Transverse colon (tissue), 4 donors: ENCODE results near the gene SDCCAG8. TPM values are rescaled to one million over a fixed set of nuclear protein-coding genes. Genes with fewer than 3 reads are reported as not detected.

ENCODE experiments used
- DNase-seq: peaks from one replicate; pipeline ENCODE4 v3.0.0-alpha.2; 2019
- H3K27ac ChIP-seq, 4 donors: fragments of 200-600 bp; sonication (generic); 2 replicates each; pipeline ENCODE4 v1.5.1; 2016 to 2018; ENCODE audit warnings: inconsistent platforms in 4 of 4
- H3K27me3 ChIP-seq: fragments of 200-600 bp; sonication (generic); 2 replicates; pipeline ENCODE4 v1.5.1; 2017; ENCODE audit warnings: inconsistent platforms
- H3K36me3 ChIP-seq, 4 donors: fragments of 200-600 bp; sonication (generic); 2 replicates each; pipeline ENCODE4 v1.5.1; 2017 to 2019; ENCODE audit warnings: inconsistent platforms in 4 of 4
- H3K4me1 ChIP-seq, 4 donors: fragments of 200-600 bp; sonication (generic); 2 replicates each; pipeline ENCODE4 v1.5.1; 2017 to 2020; ENCODE audit warnings: inconsistent platforms in 4 of 4
- H3K4me3 ChIP-seq, 4 donors: fragments of 200-600 bp; sonication (generic); 1 replicate in 1 of 4; 2 replicates in 3 of 4; pipeline versions ENCODE4 v1.5.1 to v1.6.1; 2017 to 2019; ENCODE audit warnings: inconsistent platforms in 4 of 4
- H3K9me3 ChIP-seq, 2 donors: fragments of 200-600 bp; sonication (generic); 2 replicates each; pipeline ENCODE4 v1.5.1; 2017 to 2019; ENCODE audit warnings: inconsistent platforms in 2 of 2
- CTCF ChIP-seq, 5 experiments: fragments of 200-600 bp in 3 of 5; fragments of 450-650 bp in 2 of 5; sonication (generic) in 3 of 5; IDR thresholded peaks; 1 replicate in 2 of 5; 2 replicates in 3 of 5; pipeline ENCODE4 v1.5.1; 2016 to 2017; ENCODE audit warnings: antibody characterized with exemption in 5 of 5, inconsistent platforms in 3 of 5, mild to moderate bottlenecking in 2 of 5, moderate library complexity in 1 of 5
- EP300 ChIP-seq: sonication (generic); formaldehyde crosslinking; IDR thresholded peaks from one replicate; pipeline ENCODE4 v1.6.1; 2017; ENCODE audit warnings: antibody characterized with exemption, low read depth
- POLR2A ChIP-seq: fragments of 450-650 bp; IDR thresholded peaks from one replicate; pipeline ENCODE4 v1.6.1; 2016; ENCODE audit warnings: antibody characterized with exemption, mild to moderate bottlenecking, moderate library complexity
- POLR2AphosphoS5 ChIP-seq, 3 donors: sonication (generic); formaldehyde crosslinking; IDR thresholded peaks; one replicate each; pipeline ENCODE4 v1.6.1; 2016; ENCODE audit warnings: antibody characterized with exemption in 3 of 3
- WGBS, 2 donors: methylation state at CpG; one replicate each; pipeline ENCODE4 v1.1.5; 2018; ENCODE audit warnings: low coverage in 1 of 2; 5-methylcytosine and 5-hydroxymethylcytosine counted together
- in situ Hi-C, 4 donors: fragments of 200-750 bp; cut with MboI; loops; one replicate each; pipeline versions ENCODE4 v1.15.0 to v1.15.1; 2017; ENCODE audit warnings: low sequenced_read_pairs in 3 of 4, low pct_ligation_motif_present in 1 of 4, low pct_unique_long_range_greater_than_20kb in 1 of 4
- intact Hi-C: fragments of 100-400 bp; cut with DNase I; formaldehyde crosslinking; loops from one replicate; pipeline ENCODE4 v1.15.1; 2023; ENCODE audit warnings: low total_unique reads
- total RNA-seq, 4 donors: library from RNA; depleted of rRNA; stranded (reverse); fragments of >200 nt; gene quantifications; one replicate each; pipeline ENCODE4 v1.1.0, GENCODE V29; 2016

The SDCCAG8 gene
- total RNA-seq, 4 donors from 2014 or later, result 28.8 to 101 (median 42.5) TPM

GRCh38 chr1:243473227-243474135 is 217.6 kb downstream of the SDCCAG8 start:
- in situ Hi-C loops, result no loop called here
- no peaks in the 10 kb centered on the region for H3K27me3 ChIP-seq
- no peak for DNase-seq
- TF ChIP-seq EP300 (no peak), CTCF (IDR thresholded peaks at IDR 0.05) (no peak), POLR2A (no peak), POLR2AphosphoS5 (IDR thresholded peaks at IDR 0.05) (no peak)
- H3K36me3 ChIP-seq, result no peaks in the 10 kb centered on the region
- H3K27ac ChIP-seq, result peak overlapping the region; percentile 6 to 42 (median 9)
- H3K4me1 ChIP-seq, result peaks cover 0 to 12% (median 2%) of the 10 kb centered on the region in 4 donors
- peak overlapping the region in 3 of 4 donors; percentile 13 to 29 (median 18) for H3K4me3 ChIP-seq
- 43 to 45% methylated on average over 8 to 12 of the region's 12 CpGs for WGBS, 2 donors
- intact Hi-C loops, result no loop called here
- no peaks in the 10 kb centered on the region for H3K9me3 ChIP-seq

DNA sequence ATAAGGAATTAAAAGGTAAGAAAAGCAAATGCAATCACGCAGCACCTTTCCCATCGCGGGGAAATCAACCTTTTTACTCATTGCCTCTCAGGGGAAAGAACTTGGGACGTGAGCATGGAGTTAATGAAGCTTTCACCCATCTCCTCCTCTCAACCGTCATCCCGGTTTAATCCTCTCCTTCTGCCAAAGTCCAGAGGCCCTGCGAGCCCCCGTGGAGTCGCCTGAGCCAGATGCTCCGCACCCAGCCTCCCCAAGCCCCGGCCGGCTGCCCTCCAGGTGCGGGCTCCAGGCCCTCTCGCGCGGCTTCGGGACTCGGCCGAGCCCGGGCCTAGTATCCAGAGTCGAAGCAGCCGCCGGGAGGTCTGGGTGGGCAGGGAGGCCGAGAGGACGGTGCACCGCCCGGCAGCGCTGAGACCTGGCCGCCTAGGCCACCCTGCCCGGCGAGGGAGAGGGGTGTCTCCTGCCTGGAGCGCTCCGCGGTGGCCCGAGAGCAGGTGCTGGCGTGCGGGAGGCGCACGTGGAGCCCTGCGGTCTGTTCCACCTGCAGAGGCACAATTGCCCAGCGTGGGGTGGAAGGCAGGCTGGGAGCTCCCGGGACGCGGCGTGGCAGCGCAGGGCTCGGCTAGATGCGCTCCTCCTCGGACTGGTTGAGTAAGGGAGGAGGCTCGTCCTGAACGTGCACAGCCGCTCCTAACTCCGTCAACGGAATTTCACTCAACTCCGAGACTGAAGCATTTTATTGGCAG is 218.5 kb downstream of the SDCCAG8 start:
- Histone ChIP-seq H3K27me3 (no peaks in the 10 kb centered on the region), H3K9me3 (no peaks in the 10 kb centered on the region), H3K36me3 (no peaks in the 10 kb centered on the region), H3K4me1 (peaks cover 0 to 12% (median 2%) of the 10 kb centered on the region in 4 donors), H3K27ac (peak overlapping the region in 1 of 4 donors; percentile 9), H3K4me3 (peak overlapping the region in 1 of 4 donors; percentile 29)
- intact Hi-C loops, result no loop called here
- no peak for TF ChIP-seq POLR2AphosphoS5 (IDR thresholded peaks at IDR 0.05)
- TF ChIP-seq POLR2A, result no peak
- TF ChIP-seq CTCF (IDR thresholded peaks at IDR 0.05), result no peak
- TF ChIP-seq EP300, result no peak
- WGBS, 2 donors, result 82 to 95% methylated on average over 9 to 53 of the region's 55 CpGs
- DNase-seq, result no peak
- in situ Hi-C loops, result no loop called here

- Histone ChIP-seq H3K4me3 (no peak overlapping the region), H3K9me3 (no peaks in the 10 kb centered on the region), H3K27ac (no peak overlapping the region), H3K27me3 (no peaks in the 10 kb centered on the region), H3K4me1 (peaks cover 0 to 12% (median 2%) of the 10 kb centered on the region in 4 donors), H3K36me3 (no peaks in the 10 kb centered on the region)
- TF ChIP-seq POLR2A (no peak), CTCF (IDR thresholded peaks at IDR 0.05) (no peak)
- DNase-seq, result no peak
- in situ Hi-C loops (no loop called here), intact Hi-C loops (no loop called here)
- 97% methylated on average over 9 of the region's 9 CpGs; no CpG with 5 or more reads in 1 of the 2 donors for WGBS, 2 donors
These were observed 219.1 kb downstream of the SDCCAG8 start for GRCh38 chr1:243474906-243475305.

DNA sequence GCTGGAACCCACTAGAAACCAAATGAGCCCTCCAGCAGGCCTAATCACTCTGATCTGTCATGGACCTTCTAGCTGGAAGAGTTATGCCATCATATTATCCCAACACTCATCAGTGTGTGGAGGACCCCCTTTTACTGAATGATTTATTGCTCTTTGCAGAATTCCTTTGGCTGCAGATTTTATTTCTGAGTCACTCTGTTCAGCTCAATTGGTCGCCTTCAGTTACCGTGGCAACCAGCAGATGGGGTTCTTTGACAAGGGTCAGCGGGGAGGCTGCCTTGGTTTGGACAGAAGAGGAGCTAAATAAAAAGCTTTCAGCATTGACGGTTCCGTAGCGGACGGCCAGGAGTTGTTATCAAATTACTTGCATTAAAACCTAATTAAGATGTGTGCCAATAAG is 220.1 kb downstream of the SDCCAG8 start:
- TF ChIP-seq CTCF (IDR thresholded peaks at IDR 0.05) (no peak), POLR2AphosphoS5 (IDR thresholded peaks at IDR 0.05) (no peak), POLR2A (no peak), EP300 (no peak)
- no peak for DNase-seq
- Histone ChIP-seq H3K36me3 (no peaks in the 10 kb centered on the region), H3K4me3 (no peak overlapping the region), H3K9me3 (no peaks in the 10 kb centered on the region), H3K27ac (no peak overlapping the region), H3K4me1 (peaks cover 0 to 12% (median 2%) of the 10 kb centered on the region in 4 donors), H3K27me3 (no peaks in the 10 kb centered on the region)
- intact Hi-C loops, result no loop called here
- WGBS, 2 donors, result 94 to 95% methylated on average over 7 of the region's 7 CpGs
- in situ Hi-C loops, result no loop called here
